Nucleus accumbens (tissue), 56 donors: ENCODE results near the gene SLC15A2.

ENCODE experiments used
- DNase-seq, 56 donors: peaks; one replicate each; lab custom pipeline; 2025; lab: John Stamatoyannopoulos, UW

SLC15A2 gene

GRCh38 chr3:121979246-121979645 is 85.0 kb downstream of the SLC15A2 start:
- no peak for DNase-seq

- DNase-seq, result no peak
These were observed 85.7 kb downstream of the SLC15A2 start for GRCh38 chr3:121979734-121980449.

- DNase-seq, result no peak
These were observed 86.2 kb downstream of the SLC15A2 start for GRCh38 chr3:121980450-121980796.

DNA sequence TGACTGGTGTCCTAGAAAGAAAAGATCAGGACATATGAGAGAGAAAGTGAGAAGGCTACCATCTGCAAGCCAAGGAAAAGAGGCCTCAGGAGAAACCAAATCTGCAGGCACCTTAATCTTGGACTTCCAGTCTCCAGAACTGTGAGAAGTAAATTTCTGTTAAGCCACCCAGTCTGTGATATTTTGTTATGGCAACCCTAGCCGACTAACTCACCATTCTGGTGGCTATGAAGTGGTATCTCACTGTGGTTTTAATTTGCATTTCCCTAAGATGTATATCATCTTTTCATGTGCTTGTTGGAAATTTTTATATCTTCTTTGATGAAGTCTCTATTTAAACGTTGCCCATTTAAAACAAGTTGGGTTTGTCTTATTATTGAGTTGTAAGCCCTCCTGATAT is 87.3 kb downstream of the SLC15A2 start:
- DNase-seq, result no peak

DNA sequence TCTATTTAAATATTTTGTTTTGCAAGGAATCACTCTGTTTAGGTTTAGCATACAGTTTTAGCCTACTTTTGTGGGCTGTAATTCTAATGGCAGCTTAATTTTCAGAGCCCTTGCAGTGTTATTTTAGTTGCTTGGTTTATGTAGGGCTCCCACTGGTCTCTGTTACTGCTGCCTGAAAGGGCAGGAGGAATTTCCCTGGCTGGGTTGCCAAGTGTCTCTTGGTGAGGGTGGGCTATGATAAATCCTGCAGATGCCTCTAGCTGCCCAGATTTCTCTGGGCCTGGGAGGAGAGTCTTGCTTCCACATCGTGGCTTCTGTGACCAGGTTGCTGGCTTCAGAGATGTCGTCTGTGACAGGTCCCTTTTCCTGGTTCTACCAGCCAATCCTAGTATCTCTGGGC is 91.6 kb downstream of the SLC15A2 start:
- DNase-seq, result no peak

- DNase-seq, result no peak
These were observed 93.9 kb downstream of the SLC15A2 start for GRCh38 chr3:121988146-121988545.

GRCh38 chr3:121989943-121990342 is 95.7 kb downstream of the SLC15A2 start:
- peak in 1 of 56 donors; percentile 9 for DNase-seq

DNA sequence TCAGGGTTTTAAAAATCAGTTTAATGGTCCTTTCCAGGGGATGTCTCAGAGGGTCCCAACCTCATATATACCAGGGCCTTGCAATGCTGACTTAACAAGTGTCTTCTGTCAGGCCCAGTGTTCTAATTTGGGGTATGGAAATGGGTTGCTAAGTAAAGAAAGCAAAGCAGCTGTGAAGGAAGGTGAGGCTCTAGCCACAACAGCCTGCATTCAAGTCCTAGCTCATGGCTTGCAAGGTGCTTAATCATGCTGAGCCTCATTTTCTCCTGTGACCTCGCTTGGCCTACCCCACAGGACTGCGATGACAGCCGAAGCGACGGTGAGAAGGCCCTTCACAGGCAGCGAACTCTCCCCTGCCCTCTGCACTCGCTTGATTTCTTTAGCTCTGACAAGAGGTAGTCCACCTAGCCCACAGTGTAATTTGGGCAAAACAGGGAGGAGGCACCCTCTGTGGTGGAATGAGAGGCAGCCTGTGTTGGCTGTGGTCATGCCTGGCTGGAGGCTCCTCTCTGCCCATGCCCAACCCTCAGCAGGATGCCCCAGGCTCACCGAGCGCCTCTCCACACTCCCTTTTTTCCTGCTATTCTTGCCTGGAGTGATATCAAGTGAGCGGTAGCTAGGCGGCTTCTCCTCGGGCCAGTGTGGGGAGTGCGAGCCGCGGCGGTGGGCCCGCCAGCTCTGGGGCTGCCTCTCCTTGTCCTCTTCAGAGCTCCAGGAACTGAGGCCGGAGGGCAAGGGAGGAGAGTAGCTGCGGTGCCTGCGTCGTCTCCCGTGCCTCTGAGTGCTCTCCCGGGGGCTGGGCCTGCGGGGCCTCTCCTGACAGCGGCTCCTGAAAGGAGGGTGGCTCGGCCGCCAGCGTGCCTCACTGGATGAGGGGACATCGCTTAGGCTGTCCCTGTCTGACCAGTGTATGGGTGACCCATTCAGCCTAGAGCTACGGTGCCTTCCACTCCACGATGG is 98.7 kb downstream of the SLC15A2 start:
- no peak for DNase-seq
